Tibial nerve (tissue), 4 donors: ENCODE measurements around the gene TBL1X. TPM values are rescaled to one million over a fixed set of nuclear protein-coding genes. Genes with fewer than 3 reads are reported as not detected.

ENCODE experiments used
- DNase-seq, 2 donors: peaks; one replicate each; pipeline ENCODE4 v3.0.0-alpha.2; 2019; ENCODE audit warnings: low spot score in 2 of 2
- H3K27ac ChIP-seq, 4 donors: fragments of 200-600 bp; sonication (generic) in 3 of 4; one replicate each; pipeline ENCODE4 v1.5.1; 2017 to 2019; ENCODE audit warnings: mild to moderate bottlenecking in 1 of 4
- H3K27me3 ChIP-seq, 2 donors: fragments of 200-600 bp; sonication (generic) in 1 of 2; one replicate each; pipeline versions ENCODE4 v1.5.1 to v1.6.0; 2017 to 2019
- H3K36me3 ChIP-seq, 3 donors: fragments of 200-600 bp; sonication (generic); one replicate each; pipeline ENCODE4 v1.5.1; 2018 to 2019
- H3K4me1 ChIP-seq, 4 donors: fragments of 200-600 bp; sonication (generic) in 3 of 4; one replicate each; pipeline ENCODE4 v1.5.1; 2017 to 2019
- H3K4me3 ChIP-seq, 4 donors: fragments of 200-600 bp; sonication (generic) in 3 of 4; one replicate each; pipeline ENCODE4 v1.5.1; 2017 to 2019; ENCODE audit warnings: mild to moderate bottlenecking in 1 of 4, moderate library complexity in 1 of 4
- H3K9me3 ChIP-seq, 4 donors: fragments of 200-600 bp; sonication (generic) in 3 of 4; one replicate each; pipeline ENCODE4 v1.5.1; 2017 to 2019
- CTCF ChIP-seq, 5 experiments: fragments of 200-600 bp in 3 of 5; fragments of 450-650 bp in 2 of 5; sonication (generic) in 3 of 5; IDR thresholded peaks; one replicate each; pipeline ENCODE4 v1.5.1; 2016 to 2019; ENCODE audit warnings: antibody characterized with exemption in 5 of 5, mild to moderate bottlenecking in 3 of 5, moderate library complexity in 2 of 5
- EP300 ChIP-seq, 2 donors: sonication (generic); formaldehyde crosslinking; IDR thresholded peaks; one replicate each; pipeline ENCODE4 v1.6.1; 2017; ENCODE audit warnings: antibody characterized with exemption in 2 of 2, mild to moderate bottlenecking in 1 of 2
- POLR2A ChIP-seq, 2 donors: fragments of 450-650 bp; IDR thresholded peaks; one replicate each; pipeline ENCODE4 v1.6.1; 2017; ENCODE audit warnings: antibody characterized with exemption in 2 of 2, mild to moderate bottlenecking in 2 of 2, moderate library complexity in 2 of 2
- WGBS, 2 donors: methylation state at CpG; one replicate each; pipeline ENCODE4 v1.1.5; 2018; 5-methylcytosine and 5-hydroxymethylcytosine counted together
- total RNA-seq, 4 donors: library from RNA; depleted of rRNA; stranded (reverse); fragments of >200 nt; gene quantifications; one replicate each; pipeline ENCODE4 v1.1.0, GENCODE V29; 2016

Gene TBL1X
- total RNA-seq, 4 donors from 2014 or later: 12.2 to 25.2 (median 19.5) TPM

GRCh38 chrX:9539605-9540387 is 74.9 kb downstream of the TBL1X start:
- peaks cover 0 to 7% (median 0%) of the 10 kb centered on the region in 4 donors for H3K4me1 ChIP-seq
- WGBS, 2 donors: 83 to 85% methylated on average over 5 of the region's 5 CpGs
- TF ChIP-seq CTCF (IDR thresholded peaks at IDR 0.05): no peak
- TF ChIP-seq EP300 (IDR thresholded peaks at IDR 0.05): no peak
- TF ChIP-seq POLR2A (IDR thresholded peaks at IDR 0.05): no peak
- DNase-seq: no peak
- H3K9me3 ChIP-seq: no peaks in the 10 kb centered on the region
- no peaks in the 10 kb centered on the region for H3K27me3 ChIP-seq
- H3K36me3 ChIP-seq: no peaks in the 10 kb centered on the region
- no peak overlapping the region for H3K4me3 ChIP-seq
- no peak overlapping the region for H3K27ac ChIP-seq

GRCh38 chrX:9542106-9542760 is 77.4 kb downstream of the TBL1X start:
- Histone ChIP-seq H3K4me3 (no peak overlapping the region), H3K36me3 (no peaks in the 10 kb centered on the region), H3K9me3 (no peaks in the 10 kb centered on the region), H3K27me3 (no peaks in the 10 kb centered on the region), H3K4me1 (no peaks in the 10 kb centered on the region), H3K27ac (no peak overlapping the region)
- DNase-seq: no peak
- WGBS, 2 donors: 83 to 89% methylated on average over 13 of the region's 13 CpGs
- no peak for TF ChIP-seq EP300 (IDR thresholded peaks at IDR 0.05)
- TF ChIP-seq CTCF (IDR thresholded peaks at IDR 0.05): no peak
- TF ChIP-seq POLR2A (IDR thresholded peaks at IDR 0.05): no peak

- Histone ChIP-seq H3K27me3 (no peaks in the 10 kb centered on the region), H3K27ac (no peak overlapping the region), H3K4me3 (no peak overlapping the region), H3K9me3 (no peaks in the 10 kb centered on the region), H3K4me1 (no peaks in the 10 kb centered on the region), H3K36me3 (no peaks in the 10 kb centered on the region)
- no peak for DNase-seq
- 76 to 78% methylated on average over 6 to 11 of the region's 12 CpGs for WGBS, 2 donors
- TF ChIP-seq EP300 (IDR thresholded peaks at IDR 0.05) (no peak), CTCF (IDR thresholded peaks at IDR 0.05) (no peak), POLR2A (IDR thresholded peaks at IDR 0.05) (no peak)
Measured at GRCh38 chrX:9542761-9543111, 77.9 kb downstream of the TBL1X start.

GRCh38 chrX:9555354-9555753 is 90.5 kb downstream of the TBL1X start:
- Histone ChIP-seq H3K27ac (no peak overlapping the region), H3K4me3 (no peak overlapping the region), H3K9me3 (no peaks in the 10 kb centered on the region), H3K4me1 (no peaks in the 10 kb centered on the region), H3K36me3 (no peaks in the 10 kb centered on the region), H3K27me3 (no peaks in the 10 kb centered on the region)
- 86 to 96% methylated on average over 2 of the region's 2 CpGs for WGBS, 2 donors
- TF ChIP-seq CTCF (IDR thresholded peaks at IDR 0.05) (no peak), EP300 (IDR thresholded peaks at IDR 0.05) (no peak), POLR2A (IDR thresholded peaks at IDR 0.05) (no peak)
- no peak for DNase-seq

- WGBS, 2 donors: 74 to 81% methylated on average over 11 of the region's 11 CpGs
- no peak overlapping the region for H3K4me3 ChIP-seq
- DNase-seq: no peak
- no peaks in the 10 kb centered on the region for H3K9me3 ChIP-seq
- H3K27me3 ChIP-seq: no peaks in the 10 kb centered on the region
- H3K36me3 ChIP-seq: no peaks in the 10 kb centered on the region
- H3K27ac ChIP-seq: no peak overlapping the region
- H3K4me1 ChIP-seq: no peaks in the 10 kb centered on the region
- no peak for TF ChIP-seq CTCF (IDR thresholded peaks at IDR 0.05)
- TF ChIP-seq POLR2A (IDR thresholded peaks at IDR 0.05): no peak
- TF ChIP-seq EP300 (IDR thresholded peaks at IDR 0.05): no peak
Measured at GRCh38 chrX:9557091-9557490, 92.2 kb downstream of the TBL1X start.
